GM21529 (cell line): ENCODE measurements around the gene CRB1.
A peak's percentile ranks its signal among the peaks of the same experiment; 100 is the strongest.

Source experiments
- ATAC-seq: cut with Tn5 transposase; IDR thresholded peaks from one replicate; pipeline ENCODE4 v1.9.1; 2021; ENCODE audit not compliant: unreplicated experiment

The CRB1 gene

DNA sequence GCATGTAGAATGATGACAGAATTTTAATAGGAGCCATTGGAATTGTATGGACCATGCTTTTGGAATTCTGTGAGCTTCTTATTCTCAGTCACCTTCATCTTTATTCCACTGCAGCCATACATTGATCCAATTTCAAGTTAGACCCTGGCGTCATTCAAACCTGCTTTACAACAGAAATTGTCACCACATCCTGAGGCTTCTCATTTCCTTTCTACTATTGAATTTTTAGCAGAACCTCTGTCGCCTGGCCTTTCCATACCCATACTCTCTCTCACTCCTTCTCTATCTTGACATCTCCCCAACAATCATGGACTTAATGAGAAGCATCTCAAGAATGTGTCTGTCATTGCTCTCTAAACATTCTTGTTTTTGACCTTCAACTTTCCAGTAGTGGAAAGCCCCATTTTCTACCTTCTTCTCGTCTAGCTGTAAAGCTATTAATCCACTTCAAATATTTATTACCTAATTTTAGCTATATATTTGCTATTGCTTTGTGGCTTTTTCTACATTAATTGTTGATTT, 74.1 kb downstream of the CRB1 start:
- ATAC-seq = no peak

DNA sequence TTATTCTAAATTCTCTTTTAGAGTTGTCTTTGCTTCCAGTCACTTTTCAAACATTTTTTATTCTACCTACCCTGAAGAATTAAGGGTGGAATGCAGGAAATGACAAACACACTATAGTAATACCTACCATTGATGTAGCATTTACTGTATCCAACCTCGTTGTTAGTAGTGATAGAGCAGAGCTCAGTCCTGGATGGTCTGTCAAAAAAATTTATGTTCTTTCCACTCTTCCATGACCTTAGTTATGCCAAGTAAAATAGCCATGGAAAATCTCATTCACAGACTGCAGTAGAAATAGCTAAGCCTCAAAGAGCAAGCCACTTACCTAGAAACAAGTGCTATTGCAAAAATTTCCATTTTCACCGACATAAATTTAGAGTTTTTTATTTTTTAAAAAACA, 74.6 kb downstream of the CRB1 start:
- no peak for ATAC-seq

GRCh38 chr1:197343663-197344273, 75.7 kb downstream of the CRB1 start:
- no peak for ATAC-seq

- ATAC-seq = no peak
Measured at GRCh38 chr1:197351821-197352440, 83.9 kb downstream of the CRB1 start.

DNA sequence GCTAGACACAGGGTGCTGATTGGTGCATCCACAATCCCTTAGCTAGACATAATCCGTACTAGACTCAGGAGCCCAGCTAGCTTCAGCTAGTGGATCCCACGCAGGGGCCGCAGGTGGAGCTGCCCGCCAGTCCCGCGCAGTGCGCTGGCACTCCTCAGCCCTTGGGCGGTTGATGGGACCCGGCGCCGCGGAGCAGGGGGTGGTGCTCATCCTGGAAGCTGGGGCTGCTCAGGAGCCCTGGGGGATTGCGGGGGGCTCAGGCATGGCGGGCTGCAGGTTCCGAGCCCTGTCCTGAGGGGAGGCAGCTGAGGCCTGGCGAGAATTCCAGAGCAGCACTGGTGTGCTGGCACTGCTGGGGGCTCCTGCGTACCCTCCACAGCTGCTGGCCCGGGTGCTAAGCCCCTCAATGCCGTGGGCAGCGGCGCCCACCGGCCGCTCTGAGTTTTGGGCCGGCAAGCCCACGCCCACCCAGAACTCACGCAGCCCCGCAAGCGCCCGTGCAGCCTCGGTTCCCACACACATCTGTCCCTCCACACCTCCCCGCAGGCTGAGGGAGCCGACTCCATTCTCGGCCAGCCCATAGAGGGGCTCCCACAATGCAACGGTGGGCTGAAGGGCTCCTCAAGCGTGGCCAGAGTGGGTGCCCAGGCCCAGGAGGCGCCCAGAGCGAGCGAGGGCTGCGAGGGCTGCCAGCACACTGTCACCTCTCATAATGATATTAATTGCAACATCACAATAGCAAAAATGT, 87.4 kb downstream of the CRB1 start:
- ATAC-seq = no peak

DNA sequence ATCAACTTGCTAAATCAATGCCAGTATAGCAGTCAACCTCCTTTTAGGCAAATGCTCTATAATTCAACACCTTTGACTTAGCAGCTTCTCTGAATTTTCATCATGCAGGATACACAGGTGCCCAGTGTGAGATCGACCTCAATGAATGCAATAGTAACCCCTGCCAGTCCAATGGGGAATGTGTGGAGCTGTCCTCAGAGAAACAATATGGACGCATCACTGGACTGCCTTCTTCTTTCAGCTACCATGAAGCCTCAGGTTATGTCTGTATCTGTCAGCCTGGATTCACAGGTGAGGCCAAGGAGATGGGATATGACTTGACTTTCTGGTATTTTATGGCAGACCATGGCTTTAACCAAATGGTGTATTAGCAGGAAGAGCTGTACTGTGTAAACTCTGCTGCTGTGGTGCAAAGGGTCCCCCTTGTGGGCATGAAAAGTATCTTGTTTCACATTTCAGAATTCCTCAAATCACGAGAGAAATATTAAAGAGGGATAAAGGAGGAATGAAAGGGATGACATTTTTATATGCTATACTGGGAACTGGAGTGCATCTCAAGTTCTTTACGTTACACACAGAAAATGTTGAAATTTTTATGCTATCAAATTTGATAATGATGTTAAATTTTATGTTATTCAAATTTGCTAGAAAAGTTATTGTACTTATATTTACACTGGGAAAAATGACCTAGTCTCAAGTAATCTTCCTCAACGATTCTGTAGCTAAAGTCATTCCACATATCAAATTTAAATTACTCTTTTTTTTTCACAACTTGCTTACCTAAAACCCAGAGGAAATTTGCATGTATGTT, 88.9 kb downstream of the CRB1 start:
- peak; percentile 72 for ATAC-seq

GRCh38 chr1:197358959-197359358, 90.9 kb downstream of the CRB1 start:
- ATAC-seq = no peak

DNA sequence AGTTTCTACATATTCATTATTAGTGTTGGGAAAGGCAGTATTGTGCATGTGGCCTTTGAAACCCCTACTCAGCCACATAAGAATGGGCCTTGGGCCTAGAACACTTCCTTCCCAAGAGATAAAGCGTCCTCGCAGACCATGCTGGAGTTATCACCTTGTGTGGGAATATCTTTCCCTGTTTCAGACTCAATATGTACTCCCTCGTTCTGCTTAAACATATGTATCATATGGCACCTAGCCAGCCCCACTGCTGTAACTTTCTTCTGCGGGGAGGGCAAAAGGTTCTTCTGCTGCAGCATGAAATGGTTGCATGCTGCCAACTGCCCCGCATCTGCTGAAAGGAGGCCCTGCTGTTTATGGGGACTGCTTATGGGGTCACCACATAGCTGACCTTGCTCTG, 92.0 kb downstream of the CRB1 start:
- ATAC-seq = no peak

DNA sequence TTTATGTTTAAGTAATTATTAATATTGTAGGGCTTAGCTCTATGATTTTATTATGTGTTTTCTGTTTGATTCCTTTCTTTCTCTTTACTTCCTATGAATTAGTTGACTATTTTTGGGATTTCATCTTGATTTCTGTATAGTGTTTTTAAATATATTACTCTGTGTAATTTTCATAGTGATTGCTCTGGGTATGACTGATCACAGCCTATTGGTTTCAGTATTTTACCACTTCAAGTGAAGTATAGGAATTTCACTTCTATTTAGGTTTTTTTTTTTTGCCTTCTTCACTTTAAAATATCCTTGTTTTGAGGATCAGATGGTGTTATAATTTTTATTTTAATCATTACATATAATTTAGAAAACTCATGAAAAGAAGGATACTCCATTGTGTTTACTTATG, 94.8 kb downstream of the CRB1 start:
- ATAC-seq = no peak

- no peak for ATAC-seq
Measured at GRCh38 chr1:197363855-197364254, 95.8 kb downstream of the CRB1 start.

DNA sequence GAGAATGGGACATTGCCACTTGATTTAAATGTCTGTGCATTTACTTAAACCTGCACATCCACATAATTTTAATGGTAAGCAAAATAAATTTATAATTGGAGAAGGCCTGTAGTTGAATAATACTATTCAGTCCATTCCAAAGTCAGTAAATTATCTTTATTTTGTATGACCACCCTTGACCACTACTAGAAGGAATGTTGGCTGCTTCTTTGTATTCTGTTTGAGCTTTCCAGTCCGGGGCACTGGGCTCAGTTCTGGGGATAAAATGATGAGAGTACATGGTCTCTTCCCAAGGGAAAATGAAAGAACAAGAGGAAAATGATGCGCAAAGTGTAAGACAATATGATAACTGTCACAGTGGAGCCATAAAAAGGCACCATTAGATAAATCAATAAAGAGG, 98.9 kb downstream of the CRB1 start:
- no peak for ATAC-seq

GRCh38 chr1:197367627-197368026, 99.6 kb downstream of the CRB1 start:
- ATAC-seq = no peak

GRCh38 chr1:197374428-197374827, 106.4 kb downstream of the CRB1 start:
- ATAC-seq = no peak

GRCh38 chr1:197384471-197384870, 116.4 kb downstream of the CRB1 start:
- ATAC-seq = no peak

- no peak for ATAC-seq
Measured at GRCh38 chr1:197388801-197389200, 120.7 kb downstream of the CRB1 start.

DNA sequence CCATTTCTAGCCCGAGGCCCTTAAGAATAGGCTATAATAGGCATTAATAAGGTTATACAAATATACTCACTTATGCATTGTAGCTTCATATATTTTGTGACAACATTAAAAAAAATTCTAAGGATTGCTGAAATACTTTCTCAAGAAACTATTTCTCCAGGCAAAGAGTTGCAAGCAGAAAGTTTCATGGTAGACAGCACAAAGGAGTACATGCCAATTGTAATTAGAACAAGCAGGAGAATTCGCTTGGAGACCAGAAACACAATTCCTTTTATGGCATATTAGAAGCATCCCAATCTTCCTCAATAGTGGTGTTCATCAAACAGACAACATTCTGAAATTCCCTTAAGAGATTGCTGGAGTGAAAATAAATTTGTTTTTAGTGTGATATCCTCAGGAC, 122.8 kb downstream of the CRB1 start:
- ATAC-seq = no peak

GRCh38 chr1:197391303-197392226, 123.5 kb downstream of the CRB1 start:
- no peak for ATAC-seq

- no peak for ATAC-seq
Measured at GRCh38 chr1:197392541-197392940, 124.5 kb downstream of the CRB1 start.

GRCh38 chr1:197393105-197393504, 125.1 kb downstream of the CRB1 start:
- ATAC-seq = no peak

GRCh38 chr1:197393772-197394171, 125.7 kb downstream of the CRB1 start:
- ATAC-seq = no peak
